Panc1 (cell line): ENCODE measurements around the gene CNOT1.

Experiments
- CTCF ChIP-seq: fragments of 450-650 bp; IDR thresholded peaks from 2 replicates; pipeline ENCODE4 v1.5.1; 2017; ENCODE audit warnings: mild to moderate bottlenecking
- POLR2AphosphoS5 ChIP-seq: IDR thresholded peaks from 2 replicates; pipeline ENCODE4 v1.6.1; 2012; ENCODE audit warnings: mild to moderate bottlenecking, low read depth, low read length, moderate library complexity

GRCh38 chr16:58493756-58494431 is 135.7 kb downstream of the CNOT1 start:
- TF ChIP-seq CTCF (no peak), POLR2AphosphoS5 (no peak)
